Esophagus muscularis mucosa (tissue), 3 donors: Measurements from ENCODE around the gene RNASE7.

Experiments
- POLR2A ChIP-seq: fragments of 450-650 bp; IDR thresholded peaks from one replicate; pipeline ENCODE4 v1.6.1; 2017; ENCODE audit warnings: antibody characterized with exemption, moderate library complexity, mild to moderate bottlenecking, low read depth
- POLR2AphosphoS5 ChIP-seq, 2 donors: sonication (generic); formaldehyde crosslinking; IDR thresholded peaks; one replicate each; pipeline ENCODE4 v1.6.1; 2017; ENCODE audit warnings: antibody characterized with exemption in 2 of 2
- TF ChIP-seq, protein P1 (sequence below), 3 experiments: fragments of 200-600 bp in 2 of 3; fragments of 450-650 bp in 1 of 3; sonication (generic) in 2 of 3; IDR thresholded peaks; one replicate each; pipeline ENCODE4 v1.5.1; 2017 to 2019; ENCODE audit warnings: antibody characterized with exemption in 3 of 3, mild to moderate bottlenecking in 2 of 3, moderate library complexity in 1 of 3

DNA sequence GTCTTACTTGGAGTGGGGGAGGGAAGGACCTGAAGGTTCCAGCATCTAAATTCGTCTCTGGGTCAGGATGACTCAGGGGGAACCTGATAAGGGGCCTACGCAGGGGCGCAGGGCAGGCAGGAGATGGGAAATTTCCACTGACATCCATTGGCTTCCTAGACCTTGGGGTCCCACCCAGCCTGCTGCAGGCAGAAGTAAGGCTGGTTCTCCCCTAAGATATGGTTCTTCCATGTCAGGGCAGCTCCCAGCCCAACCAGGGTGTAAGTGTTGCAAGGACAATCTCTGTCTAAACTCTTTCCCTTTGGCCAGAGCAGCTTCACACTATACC lies 15.2 kb upstream of the RNASE7 start:
- TF ChIP-seq, protein P1, sequence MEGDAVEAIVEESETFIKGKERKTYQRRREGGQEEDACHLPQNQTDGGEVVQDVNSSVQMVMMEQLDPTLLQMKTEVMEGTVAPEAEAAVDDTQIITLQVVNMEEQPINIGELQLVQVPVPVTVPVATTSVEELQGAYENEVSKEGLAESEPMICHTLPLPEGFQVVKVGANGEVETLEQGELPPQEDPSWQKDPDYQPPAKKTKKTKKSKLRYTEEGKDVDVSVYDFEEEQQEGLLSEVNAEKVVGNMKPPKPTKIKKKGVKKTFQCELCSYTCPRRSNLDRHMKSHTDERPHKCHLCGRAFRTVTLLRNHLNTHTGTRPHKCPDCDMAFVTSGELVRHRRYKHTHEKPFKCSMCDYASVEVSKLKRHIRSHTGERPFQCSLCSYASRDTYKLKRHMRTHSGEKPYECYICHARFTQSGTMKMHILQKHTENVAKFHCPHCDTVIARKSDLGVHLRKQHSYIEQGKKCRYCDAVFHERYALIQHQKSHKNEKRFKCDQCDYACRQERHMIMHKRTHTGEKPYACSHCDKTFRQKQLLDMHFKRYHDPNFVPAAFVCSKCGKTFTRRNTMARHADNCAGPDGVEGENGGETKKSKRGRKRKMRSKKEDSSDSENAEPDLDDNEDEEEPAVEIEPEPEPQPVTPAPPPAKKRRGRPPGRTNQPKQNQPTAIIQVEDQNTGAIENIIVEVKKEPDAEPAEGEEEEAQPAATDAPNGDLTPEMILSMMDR (IDR thresholded peaks at IDR 0.05), result no peak
- no peak for TF ChIP-seq POLR2A
- TF ChIP-seq POLR2AphosphoS5 (IDR thresholded peaks at IDR 0.05), result no peak
